ENCODE measurements around the gene TRAPPC3L.

The TRAPPC3L gene

GRCh38 chr6:116545651-116546050, at the start of gene TRAPPC3L:
TRAPPC3L (minus strand) TSS chr6:116545684; CDS start chr6:116545514, 170 bp downstream.
- no peak for DNase-seq

DNA sequence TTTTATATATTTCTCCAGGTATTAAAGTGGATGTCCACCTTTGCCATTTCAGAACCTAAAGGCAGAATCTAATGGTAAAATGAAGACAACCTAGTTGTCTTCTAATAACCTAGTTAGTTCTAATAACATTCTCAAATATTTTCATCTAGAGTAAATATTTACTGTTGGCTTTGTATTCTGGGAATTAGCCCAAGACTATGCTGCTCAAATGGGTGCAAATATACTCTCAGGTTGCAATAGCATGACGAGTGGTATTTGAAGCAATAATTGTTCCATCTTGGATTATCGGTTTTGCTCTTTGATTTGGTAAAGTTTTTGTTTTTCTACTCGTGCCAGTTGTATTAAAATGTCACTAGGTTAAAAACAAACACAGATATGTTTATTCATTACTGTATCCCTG, 49.8 kb upstream of the TRAPPC3L start:
- no peak for DNase-seq

- no peak for DNase-seq
Measured at GRCh38 chr6:116586738-116587137, 41.3 kb upstream of the TRAPPC3L start.

DNA sequence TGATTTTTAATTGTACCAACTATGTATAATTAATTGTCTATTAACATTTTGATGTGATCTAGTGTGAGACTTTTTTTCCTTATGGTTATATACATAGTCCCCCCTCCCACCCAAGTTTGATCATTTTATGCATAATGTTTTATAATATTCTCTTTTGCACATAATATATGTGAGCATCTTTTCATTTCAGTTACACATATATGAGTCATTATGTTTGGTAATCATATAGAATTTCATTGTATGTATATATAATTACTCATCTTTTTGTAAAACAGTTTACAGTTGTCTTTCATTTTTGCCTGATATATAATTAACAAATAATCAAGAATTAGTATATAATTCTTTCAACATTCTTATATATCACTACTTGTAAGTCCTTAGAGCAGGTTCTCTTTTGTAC, 40.8 kb upstream of the TRAPPC3L start:
- DNase-seq = no peak

DNA sequence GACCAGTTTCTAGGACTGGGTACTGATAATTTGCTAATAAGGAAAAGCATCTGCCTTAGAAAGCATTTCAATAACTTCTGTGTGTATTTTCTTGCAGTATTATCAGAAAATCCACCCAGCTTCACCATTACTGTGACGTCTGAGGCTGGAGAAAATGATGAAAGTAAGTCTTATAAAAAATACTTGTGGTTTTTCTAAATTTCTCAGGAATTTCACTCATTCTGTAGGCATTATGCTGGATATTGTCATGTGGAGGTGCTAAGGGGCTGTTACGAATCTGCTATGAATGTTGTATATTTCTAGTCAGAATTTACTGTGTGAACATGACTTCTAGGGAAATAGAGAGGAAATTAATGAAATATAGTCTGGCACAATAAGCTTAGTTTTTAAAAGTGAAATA, 34.7 kb upstream of the TRAPPC3L start:
- no peak for DNase-seq

DNA sequence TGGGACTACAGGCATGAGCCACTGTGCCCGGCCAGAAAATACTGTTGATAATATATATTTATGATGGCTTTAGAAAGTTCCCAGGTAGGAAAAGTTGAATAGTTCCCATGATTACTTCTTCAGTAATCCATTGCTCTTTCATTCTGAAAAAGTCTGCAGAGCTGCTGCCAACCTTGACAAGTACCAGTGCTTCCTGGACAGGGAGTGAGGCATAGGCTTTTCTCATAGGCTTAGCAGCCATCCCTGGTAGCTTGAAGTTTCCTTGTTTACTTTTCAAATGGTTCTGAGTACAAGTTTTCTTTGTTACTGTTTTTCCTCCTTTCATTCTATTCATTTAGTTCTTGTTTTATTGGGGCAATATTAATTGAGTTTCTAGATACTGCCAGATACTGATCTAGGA, 33.7 kb upstream of the TRAPPC3L start:
- no peak for DNase-seq

GRCh38 chr6:116578335-116578734, 32.9 kb upstream of the TRAPPC3L start:
- no peak for DNase-seq

DNA sequence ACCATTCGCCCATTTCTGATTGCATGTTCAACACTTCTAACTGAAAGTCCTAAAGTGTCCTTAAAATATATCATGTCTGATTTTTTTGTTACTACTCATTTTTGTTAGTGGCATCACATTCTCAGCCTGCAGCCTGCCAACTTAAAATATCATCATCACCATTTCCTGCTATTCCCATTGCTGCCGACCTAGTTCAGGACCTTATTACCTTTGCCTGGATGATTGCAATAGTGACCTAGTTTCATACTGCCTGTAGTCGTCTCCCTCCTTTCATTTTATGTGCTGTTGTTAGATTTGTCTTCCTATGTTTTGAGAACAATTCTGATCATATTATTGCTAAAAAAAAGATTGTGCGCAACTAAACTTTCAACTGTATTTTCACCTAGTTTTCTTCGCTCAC, 32.0 kb upstream of the TRAPPC3L start:
- DNase-seq = no peak

DNA sequence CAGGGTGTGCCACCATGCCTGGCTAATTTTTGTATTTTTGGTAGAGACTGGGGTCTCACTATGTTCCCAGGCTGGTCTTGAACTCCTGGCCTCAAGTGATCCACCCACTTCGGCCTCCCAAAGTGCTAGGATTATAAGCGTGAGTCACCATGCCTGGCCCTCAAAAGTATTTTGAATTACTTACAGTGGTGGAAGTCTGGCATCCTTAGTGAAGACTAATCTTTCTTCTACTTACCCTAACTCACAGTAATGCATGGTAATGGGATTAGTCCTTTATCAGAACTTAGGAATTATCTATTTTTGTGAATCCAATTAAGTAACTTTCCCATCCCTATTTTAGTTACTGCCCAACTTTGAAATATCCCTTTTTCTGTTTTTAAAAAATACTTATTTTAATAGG, 29.7 kb upstream of the TRAPPC3L start:
- no peak for DNase-seq

GRCh38 chr6:116572162-116572561, 26.7 kb upstream of the TRAPPC3L start:
- peak; percentile 22 for DNase-seq

DNA sequence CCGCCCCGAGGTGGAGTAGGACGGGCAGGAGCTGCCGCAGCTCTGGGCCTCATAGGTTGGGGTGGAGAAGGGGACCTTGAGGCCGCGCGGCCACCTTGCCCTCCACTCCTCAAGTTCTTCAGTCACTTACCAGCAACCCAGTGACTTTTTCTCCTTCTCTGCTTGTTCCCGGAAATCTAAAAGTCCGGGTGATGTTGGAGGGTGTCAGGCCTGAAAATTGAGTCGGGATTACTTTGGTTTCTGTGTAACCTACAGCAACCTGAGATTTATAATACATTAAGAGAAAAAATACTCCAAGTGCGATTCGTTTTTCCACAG, 26.2 kb upstream of the TRAPPC3L start:
- DNase-seq = no peak

GRCh38 chr6:116570856-116571682, 25.6 kb upstream of the TRAPPC3L start, which contains the start of gene RWDD1:
RWDD1 (plus strand) TSS chr6:116571504; CDS start chr6:116571583, 79 bp downstream.
- DNase-seq = peak; percentile 99

DNA sequence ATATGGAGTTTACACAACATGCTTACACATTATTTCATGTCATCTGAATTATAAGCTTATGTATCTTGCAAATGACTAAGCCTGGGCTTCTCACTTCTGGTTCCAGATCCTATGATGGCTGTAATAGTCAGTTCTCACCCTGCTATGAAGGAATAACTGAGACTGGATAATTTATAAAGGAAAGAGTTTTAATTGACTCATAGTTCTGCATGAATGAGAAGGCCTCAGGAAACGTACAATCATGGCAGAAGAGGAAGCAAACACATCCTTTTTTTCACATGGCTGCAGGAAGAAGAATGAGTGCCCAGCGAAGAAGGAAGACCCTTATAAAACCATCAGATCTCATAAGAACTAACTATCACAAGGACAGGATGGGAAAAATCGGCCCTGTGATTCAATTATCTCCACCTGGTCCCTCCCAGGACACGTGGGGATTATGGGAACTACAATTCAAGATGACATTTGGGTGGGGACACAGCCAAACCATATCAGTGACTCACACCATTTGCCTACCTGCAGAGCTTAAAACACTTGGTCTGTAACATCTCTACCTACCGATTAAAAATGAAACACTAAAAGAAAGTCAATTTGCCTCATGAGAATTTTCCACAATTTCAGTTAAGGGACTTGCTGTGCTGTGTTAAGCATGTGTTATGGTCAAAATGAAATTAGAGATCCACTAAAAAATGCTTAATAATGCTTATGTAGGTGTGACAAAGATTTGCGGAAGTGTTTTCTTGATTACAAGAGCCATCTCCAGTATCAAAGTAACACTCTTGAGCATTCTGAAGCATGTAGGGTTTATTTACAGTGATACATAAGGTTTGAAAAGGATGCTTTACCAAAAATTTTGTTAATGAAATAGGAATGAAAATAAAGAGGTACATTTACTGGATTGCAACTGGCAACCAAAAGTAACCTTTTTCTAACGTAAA, 23.6 kb upstream of the TRAPPC3L start:
- DNase-seq = no peak

- no peak for DNase-seq
Measured at GRCh38 chr6:116568111-116568510, 22.6 kb upstream of the TRAPPC3L start.

DNA sequence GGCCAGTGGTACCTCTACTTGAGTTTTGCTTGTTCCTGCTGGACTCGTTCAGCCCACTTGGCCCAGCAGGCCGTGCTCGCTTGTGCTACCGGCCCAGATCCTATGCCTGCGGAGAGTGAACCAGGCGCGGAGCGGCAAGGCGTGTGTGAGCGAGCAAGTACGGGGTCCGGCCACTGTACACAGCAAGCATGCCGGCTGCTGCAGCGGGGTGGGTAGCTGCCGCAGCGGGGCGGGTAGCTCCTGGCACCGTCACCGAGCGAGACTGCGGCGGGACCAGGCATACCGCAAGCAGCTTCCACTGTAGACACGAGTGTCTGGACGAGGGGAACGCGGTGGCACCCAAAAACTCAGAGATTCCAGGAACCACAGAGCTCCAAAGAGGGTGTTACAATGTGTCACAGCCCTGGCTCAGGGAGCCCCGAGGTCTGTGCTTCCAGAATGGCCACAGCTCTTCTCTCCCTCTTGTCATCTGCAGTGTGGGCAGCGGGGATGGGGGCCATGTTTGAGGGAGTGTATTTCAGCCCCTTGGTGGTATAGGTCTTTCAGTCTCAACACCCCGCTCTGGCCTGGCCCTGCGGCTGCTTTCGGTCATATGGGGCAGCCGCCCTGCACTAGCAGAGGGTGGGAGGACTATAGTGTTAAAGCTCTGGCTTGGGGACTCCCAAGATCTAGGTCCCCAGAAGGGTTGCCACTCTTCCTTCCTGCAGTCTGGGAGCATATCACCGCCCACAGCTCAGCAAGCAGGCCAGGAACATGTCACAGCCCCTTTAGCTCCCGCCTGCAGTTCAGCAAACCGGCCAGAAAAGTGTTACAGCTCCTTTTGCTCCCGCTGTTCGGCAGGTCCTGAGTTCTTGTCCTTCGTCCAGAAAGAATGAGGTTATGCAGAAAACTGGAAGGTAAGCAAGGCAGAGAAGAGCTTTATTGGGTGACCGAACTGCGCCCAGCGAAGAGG, 19.7 kb upstream of the TRAPPC3L start:
- DNase-seq = no peak

DNA sequence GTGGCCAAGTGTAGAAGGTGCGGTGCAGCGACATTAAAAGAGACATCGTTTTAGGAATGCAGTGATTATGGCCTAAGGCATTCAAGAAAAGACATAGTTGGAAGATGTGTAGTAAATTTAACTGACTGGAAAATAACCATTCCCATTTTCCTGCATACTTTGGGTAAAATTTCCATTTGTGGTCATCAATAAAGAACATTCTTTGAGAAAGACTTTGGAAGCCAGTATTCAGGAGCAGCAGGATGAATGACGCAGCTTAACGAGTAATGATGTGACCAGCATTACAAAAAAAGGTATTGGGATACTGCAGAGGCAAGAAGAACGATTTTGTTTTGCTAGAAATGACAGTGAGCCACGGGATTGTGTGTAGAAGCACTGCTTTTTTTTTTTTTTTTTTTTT, 18.8 kb upstream of the TRAPPC3L start:
- DNase-seq = no peak

DNA sequence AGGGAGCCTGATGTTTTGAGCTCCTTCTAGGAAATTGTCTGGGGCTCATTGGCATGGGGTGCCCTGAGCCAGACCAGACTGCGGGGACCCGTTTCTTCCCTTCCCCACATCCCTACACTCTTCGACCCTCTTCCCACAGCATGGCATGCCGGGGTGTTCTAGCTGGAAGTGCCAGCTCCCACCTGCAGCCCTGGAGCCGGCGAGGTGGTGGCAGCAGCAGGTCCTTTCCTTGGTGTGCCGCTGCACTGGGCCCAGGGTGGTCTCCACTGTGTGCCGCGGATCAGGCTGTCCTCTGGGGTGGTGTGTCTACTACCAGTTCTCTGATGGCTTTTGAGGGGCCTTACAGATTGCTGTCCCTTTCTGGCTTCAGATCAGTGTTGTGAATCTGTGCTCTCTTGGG, 18.3 kb upstream of the TRAPPC3L start:
- no peak for DNase-seq

DNA sequence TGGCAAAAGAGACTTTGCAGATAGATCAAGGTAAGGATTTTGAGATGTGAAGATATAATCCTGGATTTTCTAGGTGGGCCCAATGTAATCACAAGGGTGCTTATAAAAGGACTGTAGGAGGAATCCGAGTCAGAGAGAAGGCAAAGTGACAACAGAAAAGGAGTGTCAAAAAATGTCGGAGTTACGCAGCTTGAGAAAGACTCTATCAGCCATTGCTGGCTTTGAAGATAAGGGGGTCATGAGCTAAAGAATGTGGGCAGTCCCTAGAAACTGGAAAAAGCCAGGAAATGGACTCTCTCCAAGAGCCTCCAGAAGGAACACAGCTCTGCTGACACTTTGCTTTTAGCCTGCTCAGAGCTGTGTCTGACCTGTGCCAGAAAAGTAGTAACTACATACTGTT, 17.1 kb upstream of the TRAPPC3L start:
- no peak for DNase-seq

DNA sequence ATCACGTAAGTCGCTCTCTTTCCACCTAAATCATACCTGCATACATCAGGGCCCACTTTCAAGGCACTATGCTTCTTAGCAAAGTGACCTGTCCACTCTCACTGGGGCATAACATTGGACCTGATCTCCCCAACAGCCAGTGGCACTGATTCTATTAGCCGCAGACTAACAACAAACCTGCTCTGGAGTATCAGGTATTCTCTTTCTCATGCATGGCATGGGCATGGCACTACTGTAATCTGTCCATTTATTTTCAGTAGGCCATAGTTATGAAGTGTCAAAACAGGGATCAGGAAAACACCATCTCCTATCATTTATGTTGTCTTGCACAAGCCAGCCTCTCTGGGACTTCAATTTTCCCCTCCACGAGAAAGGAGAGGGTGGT, 16.5 kb upstream of the TRAPPC3L start:
- no peak for DNase-seq

DNA sequence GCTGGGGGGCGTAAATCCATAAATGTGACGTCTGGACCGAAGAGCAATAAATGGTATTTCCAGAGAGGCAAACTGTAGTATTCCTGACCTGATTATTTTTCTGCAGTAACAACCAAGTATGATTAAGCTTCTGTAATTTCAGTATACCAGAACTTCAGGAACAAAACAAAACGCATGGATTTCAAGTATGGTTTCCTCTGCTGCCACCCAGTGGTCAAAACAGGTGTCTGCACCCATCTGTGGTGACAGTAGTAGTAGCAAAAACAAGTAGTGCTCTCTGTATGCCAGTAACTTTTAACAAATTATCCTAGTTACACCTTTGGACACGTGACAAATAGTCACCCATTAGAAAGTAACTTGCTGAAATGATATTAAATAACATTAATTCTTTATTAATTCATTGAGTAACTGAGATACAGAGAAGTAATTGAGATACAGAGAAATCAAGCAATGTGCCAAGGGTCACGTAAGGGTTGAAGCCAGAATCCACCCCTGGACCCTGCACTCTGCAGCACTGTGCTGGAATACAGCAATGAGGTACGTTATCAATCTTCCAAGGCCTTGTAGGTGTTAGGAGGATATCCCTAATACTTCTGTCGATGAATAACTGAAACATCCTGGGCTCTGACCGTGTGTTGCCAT, 16.0 kb upstream of the TRAPPC3L start:
- DNase-seq = peak; percentile 71

- DNase-seq = no peak
Measured at GRCh38 chr6:116560130-116560529, 14.6 kb upstream of the TRAPPC3L start.

GRCh38 chr6:116557893-116558292, 12.4 kb upstream of the TRAPPC3L start:
- no peak for DNase-seq

Data from activated CD4-positive, alpha-beta T cell treated with anti-CD3 and anti-CD28 coated beads, Interleukin-10, Interleukin-2, amounts not matched to agents 100 ng/mL and 50 ng/mL, durations not matched to agents 16 hours and 8 hours (primary cell).